HepG2 (cell line): ENCODE measurements around the gene TMEM53. TPM values are rescaled to one million over a fixed set of nuclear protein-coding genes. Genes with fewer than 3 reads are reported as not detected.

ENCODE experiments used
- DNMT3B ChIP-seq: conservative IDR thresholded peaks from 2 replicates; pipeline ENCODE4 v1.6.1; 2016; ENCODE audit warnings: missing biosample characterization, control low read depth
- GABPB1 ChIP-seq: IDR thresholded peaks from 2 replicates; pipeline ENCODE4 v1.6.1; 2016; ENCODE audit warnings: mild to moderate bottlenecking, missing genetic modification reagents, moderate library complexity, missing compliant biosample characterization
- HNF4A ChIP-seq: sonication (generic); formaldehyde crosslinking; IDR thresholded peaks from 2 replicates; pipeline ENCODE4 v1.4.0; 2020; ENCODE audit warnings: missing genetic modification reagents
- ISL2 ChIP-seq: sonication (generic); formaldehyde crosslinking; IDR thresholded peaks from 2 replicates; pipeline ENCODE4 v1.5.0; 2020; ENCODE audit warnings: missing genetic modification reagents
- JUNB ChIP-seq: sonication (generic); formaldehyde crosslinking; IDR thresholded peaks from 2 replicates; pipeline ENCODE4 v1.8.0; 2022; ENCODE audit warnings: missing genetic modification reagents, mild to moderate bottlenecking, borderline replicate concordance
- KDM3A ChIP-seq: IDR thresholded peaks from 2 replicates; pipeline ENCODE4 v1.6.1; 2018; ENCODE audit warnings: low read depth, missing compliant biosample characterization
- KDM5A ChIP-seq: fragments of 200-600 bp; sonication (generic); IDR thresholded peaks from 2 replicates; pipeline ENCODE4 v1.7.0; 2018; ENCODE audit warnings: antibody characterized with exemption, mild to moderate bottlenecking, low read length, borderline replicate concordance
- MATR3 ChIP-seq: sonication (generic); formaldehyde crosslinking; IDR thresholded peaks from 2 replicates; pipeline ENCODE4 v1.4.0; 2020; ENCODE audit warnings: missing genetic modification reagents
- MLLT10 ChIP-seq: sonication (generic); formaldehyde crosslinking; IDR thresholded peaks from 2 replicates; pipeline ENCODE4 v1.4.0; 2020; ENCODE audit warnings: missing genetic modification reagents
- NPAS2 ChIP-seq: sonication (generic); formaldehyde crosslinking; IDR thresholded peaks from 2 replicates; pipeline ENCODE4 v1.8.0; 2022; ENCODE audit warnings: mild to moderate bottlenecking, missing genetic modification reagents, borderline replicate concordance
- NR1H2 ChIP-seq: sonication (generic); formaldehyde crosslinking; IDR thresholded peaks from 2 replicates; pipeline ENCODE4 v1.8.1; 2022; ENCODE audit warnings: low read depth, missing genetic modification reagents, borderline replicate concordance
- SNAPC2 ChIP-seq: sonication (generic); formaldehyde crosslinking; IDR thresholded peaks from 2 replicates; pipeline ENCODE4 v1.8.1; 2022; ENCODE audit warnings: mild to moderate bottlenecking, missing genetic modification reagents
- TCF7 ChIP-seq: sonication (generic); IDR thresholded peaks from 2 replicates; pipeline ENCODE4 v1.6.1; 2016; ENCODE audit warnings: antibody characterized with exemption, low read depth
- TP53 ChIP-seq: sonication (generic); formaldehyde crosslinking; conservative IDR thresholded peaks from 2 replicates; pipeline ENCODE4 v1.4.0; 2020; ENCODE audit warnings: missing genetic modification reagents
- ZNF207 ChIP-seq: fragments of 450-650 bp; IDR thresholded peaks from 2 replicates; pipeline ENCODE4 v1.6.1; 2016; ENCODE audit warnings: antibody characterized with exemption, borderline replicate concordance
- ZNF432 ChIP-seq: sonication (generic); formaldehyde crosslinking; IDR thresholded peaks from 2 replicates; pipeline ENCODE4 v1.5.0; 2020; ENCODE audit warnings: missing genetic modification reagents, mild to moderate bottlenecking, borderline replicate concordance
- ZNF460 ChIP-seq: sonication (generic); formaldehyde crosslinking; IDR thresholded peaks from 2 replicates; pipeline ENCODE4 v1.5.1; 2020; ENCODE audit warnings: missing genetic modification reagents, mild to moderate bottlenecking, borderline replicate concordance
- ZNF547 ChIP-seq: sonication (generic); formaldehyde crosslinking; IDR thresholded peaks from 2 replicates; pipeline ENCODE4 v1.5.1; 2020; ENCODE audit warnings: mild to moderate bottlenecking, missing genetic modification reagents
- polyA plus RNA-seq, 8 experiments: library from polyadenylated mRNA; depleted of rRNA in 3 of 8; stranded (reverse) in 7 of 8; unstranded in 1 of 8; fragments of >200 nt; fragmentation: Illumina TruSeq in 4 of 8; extraction: Trizol in 4 of 8; gene quantifications; 2 replicates each; pipeline versions ENCODE4 v1.2.1 to v1.2.3, GENCODE V29; 2011 to 2016; ENCODE audit warnings: low read depth in 4 of 8, missing spikeins in 1 of 8, mixed read lengths in 1 of 8; ENCODE audit not compliant: insufficient read depth in 1 of 8
- total RNA-seq, 5 experiments: library from RNA; depleted of rRNA; stranded (reverse); fragments of >200 nt; fragmentation: Illumina TruSeq; extraction: Trizol; gene quantifications; 2 replicates each; pipeline ENCODE4 v1.2.3, GENCODE V29; 2016; ENCODE audit warnings: low read depth in 1 of 5
- TF ChIP-seq, protein P1 (sequence below): sonication (generic); formaldehyde crosslinking; IDR thresholded peaks from 2 replicates; pipeline ENCODE4 v1.5.0; 2020; ENCODE audit warnings: missing genetic modification reagents
- TF ChIP-seq, protein P2 (sequence below): sonication (generic); formaldehyde crosslinking; IDR thresholded peaks from 2 replicates; pipeline ENCODE4 v1.4.0; 2020; ENCODE audit warnings: mild to moderate bottlenecking, missing genetic modification reagents
- TF ChIP-seq, protein P3 (sequence below): sonication (generic); formaldehyde crosslinking; IDR thresholded peaks from 2 replicates; pipeline ENCODE4 v1.5.0; 2020; ENCODE audit warnings: mild to moderate bottlenecking, missing genetic modification reagents, moderate library complexity
- TF ChIP-seq, protein P4 (sequence below): sonication (generic); formaldehyde crosslinking; IDR thresholded peaks from 2 replicates; pipeline ENCODE4 v1.4.0; 2020; ENCODE audit warnings: missing genetic modification reagents
- TF ChIP-seq, protein P5 (sequence below): sonication (generic); formaldehyde crosslinking; IDR thresholded peaks from 2 replicates; pipeline ENCODE4 v1.8.0; 2022; ENCODE audit warnings: missing genetic modification reagents, low read depth, mild to moderate bottlenecking, borderline replicate concordance
- TF ChIP-seq, protein P6 (sequence below): sonication (generic); formaldehyde crosslinking; IDR thresholded peaks from 2 replicates; pipeline ENCODE4 v1.5.1; 2020; ENCODE audit warnings: mild to moderate bottlenecking, moderate library complexity, missing genetic modification reagents

Gene TMEM53
- total and polyA plus RNA-seq, 2 of the 13 experiments (the other 11 are each of a cell fraction or from before 2014, with no cell fraction given) = 12.6 to 20.2 TPM

DNA sequence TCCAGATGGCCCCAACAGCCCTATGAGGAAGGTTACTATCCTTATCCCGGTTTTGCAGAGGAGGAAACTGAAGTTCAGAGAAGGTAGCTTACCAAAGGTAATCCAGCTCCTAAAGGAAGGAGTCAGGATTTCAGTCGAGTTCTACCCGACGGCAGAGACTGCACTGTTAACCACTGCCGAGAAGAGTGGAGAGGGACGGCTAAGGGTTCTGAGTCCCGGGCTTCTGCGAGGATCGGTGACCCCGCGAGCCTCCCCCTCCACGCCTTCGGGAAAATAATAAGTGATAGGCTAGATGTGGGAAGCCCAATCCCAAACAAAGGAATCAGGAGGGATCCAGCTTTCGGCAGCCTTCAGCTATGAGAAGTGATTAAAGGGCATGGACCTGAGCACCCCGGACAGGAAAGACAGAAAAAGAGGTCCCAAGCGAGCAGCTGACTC is 587 bp downstream of the TMEM53 start (continued):
- TF ChIP-seq, protein P1, sequence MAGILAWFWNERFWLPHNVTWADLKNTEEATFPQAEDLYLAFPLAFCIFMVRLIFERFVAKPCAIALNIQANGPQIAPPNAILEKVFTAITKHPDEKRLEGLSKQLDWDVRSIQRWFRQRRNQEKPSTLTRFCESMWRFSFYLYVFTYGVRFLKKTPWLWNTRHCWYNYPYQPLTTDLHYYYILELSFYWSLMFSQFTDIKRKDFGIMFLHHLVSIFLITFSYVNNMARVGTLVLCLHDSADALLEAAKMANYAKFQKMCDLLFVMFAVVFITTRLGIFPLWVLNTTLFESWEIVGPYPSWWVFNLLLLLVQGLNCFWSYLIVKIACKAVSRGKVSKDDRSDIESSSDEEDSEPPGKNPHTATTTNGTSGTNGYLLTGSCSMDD (CRISPR knock-in tag) = no peak
- TF ChIP-seq, protein P2, sequence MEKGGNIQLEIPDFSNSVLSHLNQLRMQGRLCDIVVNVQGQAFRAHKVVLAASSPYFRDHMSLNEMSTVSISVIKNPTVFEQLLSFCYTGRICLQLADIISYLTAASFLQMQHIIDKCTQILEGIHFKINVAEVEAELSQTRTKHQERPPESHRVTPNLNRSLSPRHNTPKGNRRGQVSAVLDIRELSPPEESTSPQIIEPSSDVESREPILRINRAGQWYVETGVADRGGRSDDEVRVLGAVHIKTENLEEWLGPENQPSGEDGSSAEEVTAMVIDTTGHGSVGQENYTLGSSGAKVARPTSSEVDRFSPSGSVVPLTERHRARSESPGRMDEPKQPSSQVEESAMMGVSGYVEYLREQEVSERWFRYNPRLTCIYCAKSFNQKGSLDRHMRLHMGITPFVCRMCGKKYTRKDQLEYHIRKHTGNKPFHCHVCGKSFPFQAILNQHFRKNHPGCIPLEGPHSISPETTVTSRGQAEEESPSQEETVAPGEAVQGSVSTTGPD (CRISPR knock-in tag) = no peak
- no peak for TF ChIP-seq DNMT3B
- TF ChIP-seq ISL2 (CRISPR knock-in tag) = peak; percentile 8; the same call in 1 of the 2 replicates
- TF ChIP-seq ZNF432 = no peak
- TF ChIP-seq KDM3A = no peak
- TF ChIP-seq, protein P3, sequence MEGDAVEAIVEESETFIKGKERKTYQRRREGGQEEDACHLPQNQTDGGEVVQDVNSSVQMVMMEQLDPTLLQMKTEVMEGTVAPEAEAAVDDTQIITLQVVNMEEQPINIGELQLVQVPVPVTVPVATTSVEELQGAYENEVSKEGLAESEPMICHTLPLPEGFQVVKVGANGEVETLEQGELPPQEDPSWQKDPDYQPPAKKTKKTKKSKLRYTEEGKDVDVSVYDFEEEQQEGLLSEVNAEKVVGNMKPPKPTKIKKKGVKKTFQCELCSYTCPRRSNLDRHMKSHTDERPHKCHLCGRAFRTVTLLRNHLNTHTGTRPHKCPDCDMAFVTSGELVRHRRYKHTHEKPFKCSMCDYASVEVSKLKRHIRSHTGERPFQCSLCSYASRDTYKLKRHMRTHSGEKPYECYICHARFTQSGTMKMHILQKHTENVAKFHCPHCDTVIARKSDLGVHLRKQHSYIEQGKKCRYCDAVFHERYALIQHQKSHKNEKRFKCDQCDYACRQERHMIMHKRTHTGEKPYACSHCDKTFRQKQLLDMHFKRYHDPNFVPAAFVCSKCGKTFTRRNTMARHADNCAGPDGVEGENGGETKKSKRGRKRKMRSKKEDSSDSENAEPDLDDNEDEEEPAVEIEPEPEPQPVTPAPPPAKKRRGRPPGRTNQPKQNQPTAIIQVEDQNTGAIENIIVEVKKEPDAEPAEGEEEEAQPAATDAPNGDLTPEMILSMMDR (CRISPR knock-in tag) = no peak
- no peak for TF ChIP-seq ZNF460
- no peak for TF ChIP-seq GABPB1 (CRISPR knock-in tag)
- TF ChIP-seq, protein P4, sequence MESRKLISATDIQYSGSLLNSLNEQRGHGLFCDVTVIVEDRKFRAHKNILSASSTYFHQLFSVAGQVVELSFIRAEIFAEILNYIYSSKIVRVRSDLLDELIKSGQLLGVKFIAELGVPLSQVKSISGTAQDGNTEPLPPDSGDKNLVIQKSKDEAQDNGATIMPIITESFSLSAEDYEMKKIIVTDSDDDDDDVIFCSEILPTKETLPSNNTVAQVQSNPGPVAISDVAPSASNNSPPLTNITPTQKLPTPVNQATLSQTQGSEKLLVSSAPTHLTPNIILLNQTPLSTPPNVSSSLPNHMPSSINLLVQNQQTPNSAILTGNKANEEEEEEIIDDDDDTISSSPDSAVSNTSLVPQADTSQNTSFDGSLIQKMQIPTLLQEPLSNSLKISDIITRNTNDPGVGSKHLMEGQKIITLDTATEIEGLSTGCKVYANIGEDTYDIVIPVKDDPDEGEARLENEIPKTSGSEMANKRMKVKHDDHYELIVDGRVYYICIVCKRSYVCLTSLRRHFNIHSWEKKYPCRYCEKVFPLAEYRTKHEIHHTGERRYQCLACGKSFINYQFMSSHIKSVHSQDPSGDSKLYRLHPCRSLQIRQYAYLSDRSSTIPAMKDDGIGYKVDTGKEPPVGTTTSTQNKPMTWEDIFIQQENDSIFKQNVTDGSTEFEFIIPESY = no peak
- TF ChIP-seq, protein P5, sequence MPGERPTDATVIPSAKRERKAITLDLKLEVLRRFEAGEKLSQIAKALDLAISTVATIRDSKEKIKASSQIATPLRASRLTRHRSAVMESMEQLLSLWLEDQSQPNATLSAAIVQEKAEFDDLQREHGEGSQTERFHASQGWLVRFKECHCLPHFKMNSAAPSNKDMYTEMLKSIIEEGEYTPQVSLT (CRISPR knock-in tag) = no peak
- TF ChIP-seq, protein P6, sequence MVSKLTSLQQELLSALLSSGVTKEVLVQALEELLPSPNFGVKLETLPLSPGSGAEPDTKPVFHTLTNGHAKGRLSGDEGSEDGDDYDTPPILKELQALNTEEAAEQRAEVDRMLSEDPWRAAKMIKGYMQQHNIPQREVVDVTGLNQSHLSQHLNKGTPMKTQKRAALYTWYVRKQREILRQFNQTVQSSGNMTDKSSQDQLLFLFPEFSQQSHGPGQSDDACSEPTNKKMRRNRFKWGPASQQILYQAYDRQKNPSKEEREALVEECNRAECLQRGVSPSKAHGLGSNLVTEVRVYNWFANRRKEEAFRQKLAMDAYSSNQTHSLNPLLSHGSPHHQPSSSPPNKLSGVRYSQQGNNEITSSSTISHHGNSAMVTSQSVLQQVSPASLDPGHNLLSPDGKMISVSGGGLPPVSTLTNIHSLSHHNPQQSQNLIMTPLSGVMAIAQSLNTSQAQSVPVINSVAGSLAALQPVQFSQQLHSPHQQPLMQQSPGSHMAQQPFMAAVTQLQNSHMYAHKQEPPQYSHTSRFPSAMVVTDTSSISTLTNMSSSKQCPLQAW = peak; percentile 44; the same call in 1 of the 2 replicates
- TF ChIP-seq TP53 (CRISPR knock-in tag) = no peak
- no peak for TF ChIP-seq NPAS2
- no peak for TF ChIP-seq ZNF207
- no peak for TF ChIP-seq TCF7
- TF ChIP-seq NR1H2 (CRISPR knock-in tag) = no peak
- no peak for TF ChIP-seq JUNB (CRISPR knock-in tag)
- peak; percentile 50; the same call in 1 of the 2 replicates for TF ChIP-seq KDM5A
- TF ChIP-seq SNAPC2 (CRISPR knock-in tag) = no peak
- TF ChIP-seq ZNF547 (CRISPR knock-in tag) = 0 out of 2 replicates have a peak, but pooled peaks have one; percentile 2
- TF ChIP-seq HNF4A (CRISPR knock-in tag) = no peak
- no peak for TF ChIP-seq MLLT10
- TF ChIP-seq MATR3 = no peak
